ENCODE measurements around the gene AJUBA. TPM values are rescaled to one million over a fixed set of nuclear protein-coding genes. Genes with fewer than 3 reads are reported as not detected.

AJUBA gene
- total and polyA plus RNA-seq, 2 donors: 14.4 to 22.4 TPM

- 97% methylated on average over 4 of the region's 4 CpGs for WGBS
- Histone ChIP-seq H3K4me3 (ENCODE audit: low read length in 2 of 2) (no peak overlapping the region), H3K9me3 (ENCODE audit: control insufficient read depth in 2 of 2, insufficient read depth in 1 of 2, low read length in 1 of 2) (no peaks in the 10 kb centered on the region), H3K27ac (ENCODE audit: low read depth in 1 of 2, low read length in 1 of 2) (no peak overlapping the region), H3K27me3 (ENCODE audit: control insufficient read depth in 2 of 2, insufficient read depth in 1 of 2, low read length in 1 of 2) (no peaks in the 10 kb centered on the region), H3K4me1 (ENCODE audit: control insufficient read depth in 2 of 2, insufficient read depth in 2 of 2, low read length in 2 of 2) (no peaks in the 10 kb centered on the region), H3K36me3 (ENCODE audit: control insufficient read depth in 2 of 2, insufficient read depth in 2 of 2, low read length in 1 of 2) (peaks cover 3 to 23% of the 10 kb centered on the region in 2 donors)
- no peak for DNase-seq (ENCODE audit: low read depth in 6 of 9, low spot score in 9 of 9)
Observed at GRCh38 chr14:22939684-22940083, 42.7 kb downstream of the AJUBA start.

GRCh38 chr14:22935156-22935555 lies 47.2 kb downstream of the AJUBA start:
- no peaks in the 10 kb centered on the region for H3K27me3 ChIP-seq (ENCODE audit: control insufficient read depth in 2 of 2, insufficient read depth in 1 of 2, low read length in 1 of 2)
- H3K4me3 ChIP-seq (ENCODE audit: low read length in 2 of 2): no peak overlapping the region
- H3K27ac ChIP-seq (ENCODE audit: low read depth in 1 of 2, low read length in 1 of 2): no peak overlapping the region
- H3K36me3 ChIP-seq (ENCODE audit: control insufficient read depth in 2 of 2, insufficient read depth in 2 of 2, low read length in 1 of 2): peaks cover 3 to 7% of the 10 kb centered on the region in 2 donors
- DNase-seq (ENCODE audit: low read depth in 6 of 9, low spot score in 9 of 9): no peak
- 97% methylated on average over 1 of the region's 1 CpG for WGBS
- H3K9me3 ChIP-seq (ENCODE audit: control insufficient read depth in 2 of 2, insufficient read depth in 1 of 2, low read length in 1 of 2): no peaks in the 10 kb centered on the region
- peaks cover 2 to 7% of the 10 kb centered on the region in 2 donors for H3K4me1 ChIP-seq (ENCODE audit: control insufficient read depth in 2 of 2, insufficient read depth in 2 of 2, low read length in 2 of 2)

- Histone ChIP-seq H3K9me3 (ENCODE audit: control insufficient read depth in 2 of 2, insufficient read depth in 1 of 2, low read length in 1 of 2) (no peaks in the 10 kb centered on the region), H3K27me3 (ENCODE audit: control insufficient read depth in 2 of 2, insufficient read depth in 1 of 2, low read length in 1 of 2) (no peaks in the 10 kb centered on the region), H3K4me1 (ENCODE audit: control insufficient read depth in 2 of 2, insufficient read depth in 2 of 2, low read length in 2 of 2) (peaks cover 12 to 24% of the 10 kb centered on the region in 2 donors), H3K36me3 (ENCODE audit: control insufficient read depth in 2 of 2, insufficient read depth in 2 of 2, low read length in 1 of 2) (peaks cover 0 to 3% of the 10 kb centered on the region in 2 donors), H3K4me3 (ENCODE audit: low read length in 2 of 2) (no peak overlapping the region), H3K27ac (ENCODE audit: low read depth in 1 of 2, low read length in 1 of 2) (no peak overlapping the region)
- WGBS: 98% methylated on average over 3 of the region's 3 CpGs
- DNase-seq (ENCODE audit: low read depth in 6 of 9, low spot score in 9 of 9): no peak
Observed at GRCh38 chr14:22932146-22932545, 50.2 kb downstream of the AJUBA start.

GRCh38 chr14:22929961-22930364 lies 52.4 kb downstream of the AJUBA start:
- Histone ChIP-seq H3K9me3 (ENCODE audit: control insufficient read depth in 2 of 2, insufficient read depth in 1 of 2, low read length in 1 of 2) (no peaks in the 10 kb centered on the region), H3K36me3 (ENCODE audit: control insufficient read depth in 2 of 2, insufficient read depth in 2 of 2, low read length in 1 of 2) (peaks cover 0 to 20% of the 10 kb centered on the region in 2 donors), H3K27ac (ENCODE audit: low read depth in 1 of 2, low read length in 1 of 2) (peak overlapping the region; percentile 84 to 85), H3K4me1 (ENCODE audit: control insufficient read depth in 2 of 2, insufficient read depth in 2 of 2, low read length in 2 of 2) (peaks cover 12 to 24% of the 10 kb centered on the region in 2 donors), H3K27me3 (ENCODE audit: control insufficient read depth in 2 of 2, insufficient read depth in 1 of 2, low read length in 1 of 2) (no peaks in the 10 kb centered on the region), H3K4me3 (ENCODE audit: low read length in 2 of 2) (peak overlapping the region; percentile 65 to 88)
- DNase-seq (ENCODE audit: low read depth in 6 of 9, low spot score in 9 of 9): peak in 2 of 9 donors; percentile 16 to 45
- WGBS: 3% methylated on average over 2 of the region's 2 CpGs

DNA sequence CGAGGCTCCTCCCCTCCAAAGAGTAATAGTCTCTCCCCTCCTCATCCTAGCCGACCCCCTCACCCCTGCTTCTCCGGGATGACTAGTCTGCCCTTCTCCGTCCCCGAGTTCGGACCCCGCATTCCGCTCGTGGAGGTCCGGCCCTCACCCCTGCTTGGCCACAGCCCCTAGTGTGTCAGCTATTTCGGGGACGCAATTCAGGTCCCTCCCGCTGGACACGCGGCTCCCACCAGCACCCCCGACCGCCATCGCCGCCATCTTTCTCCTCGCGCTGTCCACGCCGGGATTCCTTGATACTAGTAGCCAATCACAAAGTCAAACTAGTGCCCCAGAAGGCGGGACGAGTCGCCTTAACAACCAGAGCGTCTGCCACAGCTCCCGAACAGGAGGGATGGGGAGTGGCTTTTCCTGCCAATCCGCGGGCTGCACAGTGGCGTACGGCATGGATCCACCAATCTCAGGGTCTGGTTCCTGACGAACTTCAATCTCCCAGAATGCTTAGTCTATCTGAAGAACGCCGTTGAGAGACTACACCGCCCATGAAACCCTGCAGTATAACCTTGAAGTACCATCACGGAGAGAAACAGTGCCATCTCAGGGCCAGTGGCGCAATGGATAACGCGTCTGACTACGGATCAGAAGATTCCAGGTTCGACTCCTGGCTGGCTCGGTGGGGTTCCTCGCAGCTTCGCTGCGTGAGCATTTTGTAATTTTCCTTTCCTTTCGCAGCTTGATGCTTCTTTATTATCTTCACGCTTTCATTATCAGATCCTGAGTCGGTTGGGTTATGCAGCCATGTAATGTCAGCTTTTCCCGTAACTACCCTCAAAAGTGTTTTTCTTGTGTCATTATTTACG lies 53.0 kb downstream of the AJUBA start, which contains the start of gene PRMT5:
Gene PRMT5 (minus strand): TSS at position 273 of the 857 bp plus-strand sequence. CDS start 15 bp downstream, at position 258.
- Histone ChIP-seq H3K27ac (ENCODE audit: low read depth in 1 of 2, low read length in 1 of 2) (peak within 1 kb of the TSS; percentile 84 to 85), H3K4me3 (ENCODE audit: low read length in 2 of 2) (peak within 1 kb of the TSS; percentile 65 to 88), H3K9me3 (ENCODE audit: control insufficient read depth in 2 of 2, insufficient read depth in 1 of 2, low read length in 1 of 2) (no peaks in the 10 kb centered on the region), H3K4me1 (ENCODE audit: control insufficient read depth in 2 of 2, insufficient read depth in 2 of 2, low read length in 2 of 2) (peaks cover 12 to 24% of the 10 kb centered on the region in 2 donors), H3K27me3 (ENCODE audit: control insufficient read depth in 2 of 2, insufficient read depth in 1 of 2, low read length in 1 of 2) (no peaks in the 10 kb centered on the region), H3K36me3 (ENCODE audit: control insufficient read depth in 2 of 2, insufficient read depth in 2 of 2, low read length in 1 of 2) (peaks cover 6 to 26% of the 10 kb centered on the region in 2 donors)
- peak; percentile 96 to 100 (median 99) for DNase-seq (ENCODE audit: low read depth in 6 of 9, low spot score in 9 of 9)
- WGBS: under 1% methylated on average over 51 of the region's 51 CpGs

- peak in 1 of 9 donors; percentile 37 for DNase-seq (ENCODE audit: low read depth in 6 of 9, low spot score in 9 of 9)
- H3K27ac ChIP-seq (ENCODE audit: low read depth in 1 of 2, low read length in 1 of 2): peak overlapping the region; percentile 72 to 85
- WGBS: 10% methylated on average over 12 of the region's 12 CpGs
Observed at GRCh38 chr14:22928237-22929103, 53.9 kb downstream of the AJUBA start.

DNA sequence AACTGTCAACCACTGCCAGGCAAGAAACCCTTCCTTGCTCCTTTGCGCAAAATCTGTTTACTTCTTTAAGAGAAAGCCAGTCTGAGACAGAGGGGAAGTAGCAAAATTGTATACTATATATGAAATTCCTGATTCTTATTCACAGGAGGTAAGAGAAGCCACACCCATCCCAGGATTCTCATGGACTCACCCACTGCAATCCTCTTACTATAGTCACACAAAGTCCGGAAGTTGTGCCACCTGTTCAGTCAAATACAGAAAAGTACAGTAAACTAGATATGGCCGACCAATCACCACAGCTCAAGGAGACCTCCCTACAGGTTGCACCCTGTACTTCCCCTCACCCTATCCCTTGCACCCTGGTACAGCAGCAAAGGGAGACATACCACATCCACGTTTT lies 56.0 kb downstream of the AJUBA start:
- Histone ChIP-seq H3K9me3 (ENCODE audit: control insufficient read depth in 2 of 2, insufficient read depth in 1 of 2, low read length in 1 of 2) (no peaks in the 10 kb centered on the region), H3K36me3 (ENCODE audit: control insufficient read depth in 2 of 2, insufficient read depth in 2 of 2, low read length in 1 of 2) (peaks cover 21 to 52% of the 10 kb centered on the region in 2 donors), H3K4me1 (ENCODE audit: control insufficient read depth in 2 of 2, insufficient read depth in 2 of 2, low read length in 2 of 2) (peaks cover 12 to 24% of the 10 kb centered on the region in 2 donors), H3K27ac (ENCODE audit: low read depth in 1 of 2, low read length in 1 of 2) (no peak overlapping the region), H3K27me3 (ENCODE audit: control insufficient read depth in 2 of 2, insufficient read depth in 1 of 2, low read length in 1 of 2) (no peaks in the 10 kb centered on the region), H3K4me3 (ENCODE audit: low read length in 2 of 2) (no peak overlapping the region)
- WGBS: 98% methylated on average over 4 of the region's 4 CpGs
- DNase-seq (ENCODE audit: low read depth in 6 of 9, low spot score in 9 of 9): no peak

More at GRCh38 chr14:22928237-22929103, 53.9 kb downstream of the AJUBA start:
- Histone ChIP-seq H3K36me3 (ENCODE audit: control insufficient read depth in 2 of 2, insufficient read depth in 2 of 2, low read length in 1 of 2) (peaks cover 14 to 34% of the 10 kb centered on the region in 2 donors), H3K4me3 (ENCODE audit: low read length in 2 of 2) (peak overlapping the region; percentile 65 to 88), H3K4me1 (ENCODE audit: control insufficient read depth in 2 of 2, insufficient read depth in 2 of 2, low read length in 2 of 2) (peaks cover 12 to 24% of the 10 kb centered on the region in 2 donors), H3K27me3 (ENCODE audit: control insufficient read depth in 2 of 2, insufficient read depth in 1 of 2, low read length in 1 of 2) (no peaks in the 10 kb centered on the region), H3K9me3 (ENCODE audit: control insufficient read depth in 2 of 2, insufficient read depth in 1 of 2, low read length in 1 of 2) (no peaks in the 10 kb centered on the region)

- Histone ChIP-seq H3K27ac (ENCODE audit: low read depth in 1 of 2, low read length in 1 of 2) (no peak overlapping the region), H3K27me3 (ENCODE audit: control insufficient read depth in 2 of 2, insufficient read depth in 1 of 2, low read length in 1 of 2) (no peaks in the 10 kb centered on the region), H3K4me3 (ENCODE audit: low read length in 2 of 2) (no peak overlapping the region), H3K36me3 (ENCODE audit: control insufficient read depth in 2 of 2, insufficient read depth in 2 of 2, low read length in 1 of 2) (peaks cover 25 to 60% of the 10 kb centered on the region in 2 donors), H3K9me3 (ENCODE audit: control insufficient read depth in 2 of 2, insufficient read depth in 1 of 2, low read length in 1 of 2) (no peaks in the 10 kb centered on the region), H3K4me1 (ENCODE audit: control insufficient read depth in 2 of 2, insufficient read depth in 2 of 2, low read length in 2 of 2) (peaks cover 11 to 20% of the 10 kb centered on the region in 2 donors)
- 97% methylated on average over 8 of the region's 8 CpGs for WGBS
- no peak for DNase-seq (ENCODE audit: low read depth in 6 of 9, low spot score in 9 of 9)
Observed at GRCh38 chr14:22925513-22925912, 56.8 kb downstream of the AJUBA start.
